HepG2 (cell line): Measurements from ENCODE around the gene PROC. TPM values are rescaled to one million over a fixed set of nuclear protein-coding genes. Genes with fewer than 3 reads are reported as not detected.
A peak's percentile ranks its signal among the peaks of the same experiment; 100 is the strongest.

Experiments
- CAMTA2 ChIP-seq: sonication (generic); formaldehyde crosslinking; IDR thresholded peaks from 2 replicates; pipeline ENCODE4 v1.4.0; 2020; ENCODE audit warnings: mild to moderate bottlenecking, missing genetic modification reagents, borderline replicate concordance
- CBX2 ChIP-seq, 2 experiments: fragments of 200-600 bp in 1 of 2; sonication (generic); formaldehyde crosslinking in 1 of 2; IDR thresholded peaks; 2 replicates each; pipeline versions ENCODE4 v1.7.0 to v1.8.1; 2018 to 2022; ENCODE audit warnings: low read depth in 2 of 2, low read length in 1 of 2, mild to moderate bottlenecking in 1 of 2, missing genetic modification reagents in 1 of 2
- CENPT ChIP-seq: sonication (generic); formaldehyde crosslinking; IDR thresholded peaks from 2 replicates; pipeline ENCODE4 v1.8.0; 2022; ENCODE audit warnings: low read depth, mild to moderate bottlenecking, moderate library complexity, missing genetic modification reagents
- CHD2 ChIP-seq: IDR thresholded peaks from 2 replicates; pipeline ENCODE4 v1.6.1; 2011; ENCODE audit warnings: low read depth, low read length, improper control_type of control experiment
- IRF9 ChIP-seq: sonication (generic); formaldehyde crosslinking; IDR thresholded peaks from 2 replicates; pipeline ENCODE4 v1.8.0; 2022; ENCODE audit warnings: missing genetic modification reagents, mild to moderate bottlenecking, borderline replicate concordance
- KDM6A ChIP-seq: IDR thresholded peaks from 2 replicates; pipeline ENCODE4 v1.6.1; 2016; ENCODE audit warnings: low read depth
- SOX13 ChIP-seq, 3 experiments: fragments of 450-650 bp in 1 of 3; sonication (generic) in 1 of 3; formaldehyde crosslinking in 1 of 3; IDR thresholded peaks in 2 of 3; conservative IDR thresholded peaks in 1 of 3; 2 replicates each; pipeline versions ENCODE4 v1.5.0 to v1.6.1; 2016 to 2020; ENCODE audit warnings: antibody characterized with exemption in 1 of 3, mild to moderate bottlenecking in 1 of 3, missing compliant biosample characterization in 1 of 3, missing genetic modification reagents in 1 of 3, moderate library complexity in 1 of 3
- STAT5B ChIP-seq: sonication (generic); formaldehyde crosslinking; IDR thresholded peaks from 2 replicates; pipeline ENCODE4 v1.4.0; 2020; ENCODE audit warnings: missing genetic modification reagents
- TBX3 ChIP-seq: fragments of 450-650 bp; IDR thresholded peaks from 2 replicates; pipeline ENCODE4 v1.6.1; 2017; ENCODE audit warnings: antibody characterized with exemption, mild to moderate bottlenecking, inconsistent platforms, borderline replicate concordance
- ZFP36 ChIP-seq: fragments of 150-350 bp; IDR thresholded peaks from 2 replicates; pipeline ENCODE4 v1.6.1; 2018; ENCODE audit warnings: borderline replicate concordance, low read length, low read depth; ENCODE audit not compliant: partially characterized antibody
- ZNF276 ChIP-seq: sonication (generic); formaldehyde crosslinking; IDR thresholded peaks from 2 replicates; pipeline ENCODE4 v1.4.0; 2020; ENCODE audit warnings: mild to moderate bottlenecking, low read depth, missing genetic modification reagents
- ZNF318 ChIP-seq: sonication (generic); formaldehyde crosslinking; IDR thresholded peaks from 2 replicates; pipeline ENCODE4 v1.4.0; 2020; ENCODE audit warnings: mild to moderate bottlenecking, missing genetic modification reagents
- ZNF83 ChIP-seq: sonication (generic); formaldehyde crosslinking; IDR thresholded peaks from 2 replicates; pipeline ENCODE4 v1.4.0; 2020; ENCODE audit warnings: missing genetic modification reagents, mild to moderate bottlenecking, borderline replicate concordance
- ZSCAN25 ChIP-seq: sonication (generic); formaldehyde crosslinking; IDR thresholded peaks from 2 replicates; pipeline ENCODE4 v1.8.0; 2022; ENCODE audit warnings: mild to moderate bottlenecking, missing genetic modification reagents
- polyA plus RNA-seq, 8 experiments: library from polyadenylated mRNA; depleted of rRNA in 3 of 8; stranded (reverse) in 7 of 8; unstranded in 1 of 8; fragments of >200 nt; fragmentation: Illumina TruSeq in 4 of 8; extraction: Trizol in 4 of 8; gene quantifications; 2 replicates each; pipeline versions ENCODE4 v1.2.1 to v1.2.3, GENCODE V29; 2011 to 2016; ENCODE audit warnings: low read depth in 4 of 8, missing spikeins in 1 of 8, mixed read lengths in 1 of 8; ENCODE audit not compliant: insufficient read depth in 1 of 8
- total RNA-seq, 5 experiments: library from RNA; depleted of rRNA; stranded (reverse); fragments of >200 nt; fragmentation: Illumina TruSeq; extraction: Trizol; gene quantifications; 2 replicates each; pipeline ENCODE4 v1.2.3, GENCODE V29; 2016; ENCODE audit warnings: low read depth in 1 of 5

The PROC gene
- total and polyA plus RNA-seq, 2 of the 13 experiments (the other 11 are each of a cell fraction or from before 2014, with no cell fraction given) = 134 to 185 TPM

- TF ChIP-seq ZNF318 (CRISPR knock-in tag) (peak; percentile 86), STAT5B (CRISPR knock-in tag) (peak; percentile 48; the same call in 1 of the 2 replicates), IRF9 (peak; percentile 98), CHD2 (no peak), TBX3 (peak; percentile 27), ZSCAN25 (peak; percentile 90), KDM6A (CRISPR knock-in tag) (peak; percentile 86), CAMTA2 (peak; percentile 47; the same call in 1 of the 2 replicates), CBX2 (IDR thresholded peaks at IDR 0.05; ENCODE audit: low read depth, low read length) (no peak), CBX2 (CRISPR knock-in tag; IDR thresholded peaks at IDR 0.05; ENCODE audit: low read depth) (no peak), ZFP36 (no peak), SOX13 (IDR thresholded peaks at IDR 0.05) (peak; percentile 51; the same call in 1 of the 2 replicates), SOX13 (CRISPR knock-in tag; conservative IDR thresholded peaks at IDR 0.05 in 1 of 2, IDR thresholded peaks at IDR 0.05 in 1 of 2) (peak in 1 of 2 experiments; percentile 63; a peak in 2 of 4 replicates), ZNF83 (peak; percentile 84), CENPT (CRISPR knock-in tag) (no peak), ZNF276 (CRISPR knock-in tag) (no peak)
These were observed at the start of gene PROC (continued) for GRCh38 chr2:127418300-127419111.
